ENCODE measurements around the gene CAP2.

CAP2 gene

GRCh38 chr6:17392978-17393891 lies at the start of gene CAP2:
TSS of gene CAP2 (plus strand) at chr6:17393595. CDS start at chr6:17421556, 27,961 bp downstream.
- DNase-seq = peak; percentile 63

GRCh38 chr6:17347012-17347411 lies 46.4 kb upstream of the CAP2 start:
- DNase-seq = no peak

GRCh38 chr6:17349427-17349826 lies 44.0 kb upstream of the CAP2 start:
- DNase-seq = no peak

- DNase-seq = no peak
These were observed 41.1 kb upstream of the CAP2 start for GRCh38 chr6:17352302-17352701.

- DNase-seq = no peak
These were observed 39.8 kb upstream of the CAP2 start for GRCh38 chr6:17353440-17354175.

- DNase-seq = no peak
These were observed 38.5 kb upstream of the CAP2 start for GRCh38 chr6:17354700-17355403.

- DNase-seq = no peak
These were observed 38.0 kb upstream of the CAP2 start for GRCh38 chr6:17355404-17355774.

- no peak for DNase-seq
These were observed 34.9 kb upstream of the CAP2 start for GRCh38 chr6:17358515-17358914.

GRCh38 chr6:17360564-17360963 lies 32.8 kb upstream of the CAP2 start:
- DNase-seq = no peak

- DNase-seq = no peak
These were observed 32.4 kb upstream of the CAP2 start for GRCh38 chr6:17361013-17361412.

- no peak for DNase-seq
These were observed 27.4 kb upstream of the CAP2 start for GRCh38 chr6:17365961-17366360.

- no peak for DNase-seq
These were observed 25.5 kb upstream of the CAP2 start for GRCh38 chr6:17367868-17368267.

- peak; percentile 64 for DNase-seq
These were observed 11.8 kb upstream of the CAP2 start for GRCh38 chr6:17381424-17382147.

GRCh38 chr6:17385660-17386059 lies 7.7 kb upstream of the CAP2 start:
- DNase-seq = no peak

- DNase-seq = no peak
These were observed 5.0 kb upstream of the CAP2 start for GRCh38 chr6:17388365-17388764.

GRCh38 chr6:17389274-17389847 lies 4.0 kb upstream of the CAP2 start:
- no peak for DNase-seq

- no peak for DNase-seq
These were observed 3.1 kb upstream of the CAP2 start for GRCh38 chr6:17390276-17390675.

- DNase-seq = no peak
These were observed 1.4 kb upstream of the CAP2 start for GRCh38 chr6:17391976-17392375.

GRCh38 chr6:17393892-17394631 lies 667 bp downstream of the CAP2 start:
- DNase-seq = peak; percentile 69

- no peak for DNase-seq
These were observed 1.7 kb downstream of the CAP2 start for GRCh38 chr6:17395112-17395511.

- no peak for DNase-seq
These were observed 2.9 kb downstream of the CAP2 start for GRCh38 chr6:17396256-17396655.

GRCh38 chr6:17397764-17398194 lies 4.4 kb downstream of the CAP2 start:
- DNase-seq = peak; percentile 88
